GM23248 (cell line): ENCODE results near the gene EP400. TPM values are rescaled to one million over a fixed set of nuclear protein-coding genes. Genes with fewer than 3 reads are reported as not detected.

Experiments
- DNase-seq: peaks from one replicate; pipeline ENCODE4 v3.0.0-alpha.2; 2015
- H2AFZ ChIP-seq: fragments of 200-600 bp; sonication (generic); 2 replicates; pipeline ENCODE4 v1.6.1; 2016; ENCODE audit warnings: antibody characterized with exemption
- H3F3A ChIP-seq: fragments of 200-600 bp; sonication (generic); 2 replicates; pipeline ENCODE4 v1.6.1; 2016; ENCODE audit warnings: mild to moderate bottlenecking, antibody characterized with exemption, mixed run types; ENCODE audit not compliant: insufficient read depth
- H3K27ac ChIP-seq: fragments of 200-600 bp; sonication (generic); 2 replicates; pipeline ENCODE4 v1.5.1; 2016; ENCODE audit warnings: mild to moderate bottlenecking
- H3K27me3 ChIP-seq: fragments of 200-600 bp; sonication (generic); replicated peaks from 2 replicates; pipeline ENCODE4 v1.6.1; 2016; ENCODE audit warnings: mild to moderate bottlenecking; ENCODE audit not compliant: insufficient read depth
- H3K36me3 ChIP-seq: fragments of 200-600 bp; sonication (generic); 2 replicates; pipeline ENCODE4 v1.6.1; 2016; ENCODE audit warnings: low read depth, mild to moderate bottlenecking
- H3K4me1 ChIP-seq: fragments of 200-600 bp; sonication (generic); 2 replicates; pipeline ENCODE4 v1.6.1; 2016; ENCODE audit warnings: mild to moderate bottlenecking; ENCODE audit not compliant: insufficient read depth
- H3K4me2 ChIP-seq: fragments of 200-600 bp; sonication (generic); one replicate; pipeline ENCODE4 v1.6.1; 2016; ENCODE audit warnings: mild to moderate bottlenecking; ENCODE audit not compliant: unreplicated experiment
- H3K4me3 ChIP-seq: fragments of 200-600 bp; sonication (generic); 2 replicates; pipeline ENCODE4 v1.5.1; 2016; ENCODE audit warnings: mild to moderate bottlenecking
- H3K79me2 ChIP-seq: fragments of 200-600 bp; sonication (generic); 2 replicates; pipeline ENCODE4 v1.6.1; 2016; ENCODE audit warnings: mild to moderate bottlenecking; ENCODE audit not compliant: insufficient read depth
- H3K9ac ChIP-seq: fragments of 200-600 bp; sonication (generic); 2 replicates; pipeline ENCODE4 v1.6.1; 2016; ENCODE audit warnings: mild to moderate bottlenecking
- H3K9me2 ChIP-seq: fragments of 200-600 bp; sonication (generic); 2 replicates; pipeline ENCODE4 v1.6.1; 2016; ENCODE audit warnings: mixed run types, mild to moderate bottlenecking, moderate library complexity; ENCODE audit not compliant: insufficient read depth
- H3K9me3 ChIP-seq: fragments of 200-600 bp; sonication (generic); one replicate; pipeline ENCODE4 v1.6.1; 2017; ENCODE audit warnings: low read depth
- H4K20me1 ChIP-seq: fragments of 200-600 bp; sonication (generic); 2 replicates; pipeline ENCODE4 v1.6.0; 2016; ENCODE audit not compliant: insufficient read depth
- EZH2 ChIP-seq: fragments of 200-600 bp; sonication (generic); IDR thresholded peaks from 2 replicates; pipeline ENCODE4 v1.6.1; 2018; ENCODE audit warnings: antibody characterized with exemption, mild to moderate bottlenecking; ENCODE audit not compliant: insufficient read depth, poor library complexity, severe bottlenecking
- EZH2phosphoT487 ChIP-seq: fragments of 200-600 bp; sonication (generic); IDR thresholded peaks from 2 replicates; pipeline ENCODE4 v1.6.1; 2018; ENCODE audit warnings: antibody characterized with exemption, moderate library complexity, mild to moderate bottlenecking, low read depth; ENCODE audit not compliant: insufficient read depth
- WGBS, 2 experiments: methylation state at CpG; one replicate each; pipeline ENCODE4 v1.1.6; 2015 to 2017; ENCODE audit warnings: low lambda C conversion rate in 2 of 2, low coverage in 1 of 2; ENCODE audit errors: missing lambda C conversion rate in 2 of 2; 5-methylcytosine and 5-hydroxymethylcytosine counted together
- in situ Hi-C: fragments of 300-500 bp; cut with MboI; formaldehyde crosslinking; loops from 2 replicates; pipeline ENCODE4 v1.15.0; 2020
- polyA plus RNA-seq: library from polyadenylated mRNA; unstranded; fragments of >200 nt; fragmentation: Nextera tagmentation; extraction: Ambion mirVana; gene quantifications from 2 replicates; pipeline ENCODE4 v1.2.1, GENCODE V29; 2016
- total RNA-seq: library from RNA; depleted of rRNA; stranded (reverse); fragments of >200 nt; shearing (Covaris generic); gene quantifications from 2 replicates; pipeline ENCODE4 v1.2.3, GENCODE V29; 2014

Gene EP400
- total and polyA plus RNA-seq, 2 experiments from 2014 or later, result 8.6 to 9.4 TPM

- in situ Hi-C loops, result no loop called here
- Histone ChIP-seq H3F3A (no peaks in the 10 kb centered on the region), H3K4me3 (no peak overlapping the region), H3K79me2 (no peaks in the 10 kb centered on the region), H3K9ac (no peak overlapping the region), H3K27ac (no peak overlapping the region), H3K9me3 (no peaks in the 10 kb centered on the region), H3K4me1 (no peaks in the 10 kb centered on the region), H3K27me3 (no peaks in the 10 kb centered on the region), H2AFZ (no peak overlapping the region), H4K20me1 (no peaks in the 10 kb centered on the region), H3K36me3 (peaks cover 36% of the 10 kb centered on the region; the same call in 1 of the 2 replicates), H3K9me2 (no peaks in the 10 kb centered on the region), H3K4me2 (no peak overlapping the region)
- WGBS, 2 experiments, result 96 to 97% methylated on average over 14 of the region's 14 CpGs
- no peak for DNase-seq
- no peak for TF ChIP-seq EZH2phosphoT487
- TF ChIP-seq EZH2, result no peak
Observed at GRCh38 chr12:132025526-132025925, 75.8 kb downstream of the EP400 start.

GRCh38 chr12:132026061-132026795 lies 76.5 kb downstream of the EP400 start:
- Histone ChIP-seq H3K4me2 (no peak overlapping the region), H3K9me2 (no peaks in the 10 kb centered on the region), H3K36me3 (peaks cover 43% of the 10 kb centered on the region; the same call in 1 of the 2 replicates), H2AFZ (no peak overlapping the region), H3K27ac (no peak overlapping the region), H3K9me3 (no peaks in the 10 kb centered on the region), H3K79me2 (no peaks in the 10 kb centered on the region), H3K4me1 (no peaks in the 10 kb centered on the region), H3K9ac (no peak overlapping the region), H3F3A (no peaks in the 10 kb centered on the region), H3K4me3 (no peak overlapping the region), H4K20me1 (no peaks in the 10 kb centered on the region), H3K27me3 (no peaks in the 10 kb centered on the region)
- TF ChIP-seq EZH2, result no peak
- no peak for TF ChIP-seq EZH2phosphoT487
- WGBS, 2 experiments, result 94 to 97% methylated on average over 13 of the region's 13 CpGs
- in situ Hi-C loops, result no loop called here
- no peak for DNase-seq

GRCh38 chr12:132026796-132027500 lies 77.2 kb downstream of the EP400 start:
- Histone ChIP-seq H3K4me2 (no peak overlapping the region), H3K9ac (no peak overlapping the region), H3K9me2 (no peaks in the 10 kb centered on the region), H3K4me3 (no peak overlapping the region), H3K79me2 (no peaks in the 10 kb centered on the region), H3K36me3 (peaks cover 41% of the 10 kb centered on the region; the same call in 1 of the 2 replicates), H2AFZ (no peak overlapping the region), H4K20me1 (no peaks in the 10 kb centered on the region), H3K27ac (no peak overlapping the region), H3K9me3 (no peaks in the 10 kb centered on the region), H3K27me3 (no peaks in the 10 kb centered on the region), H3K4me1 (no peaks in the 10 kb centered on the region), H3F3A (no peaks in the 10 kb centered on the region)
- no peak for DNase-seq
- TF ChIP-seq EZH2phosphoT487, result no peak
- TF ChIP-seq EZH2, result no peak
- 93 to 96% methylated on average over 18 of the region's 18 CpGs for WGBS, 2 experiments
- in situ Hi-C loops, result no loop called here

- TF ChIP-seq EZH2, result no peak
- no peak for TF ChIP-seq EZH2phosphoT487
- in situ Hi-C loops, result no loop called here
- H3K36me3 ChIP-seq, result peaks cover 43% of the 10 kb centered on the region; the same call in 1 of the 2 replicates
Observed at GRCh38 chr12:132027636-132028035, 77.9 kb downstream of the EP400 start.

More at GRCh38 chr12:132027636-132028035, 77.9 kb downstream of the EP400 start:
- no peak overlapping the region for H2AFZ ChIP-seq
- DNase-seq, result no peak
- H3K9me2 ChIP-seq, result no peaks in the 10 kb centered on the region
- H3F3A ChIP-seq, result no peaks in the 10 kb centered on the region
- no peaks in the 10 kb centered on the region for H3K4me1 ChIP-seq
- no peak overlapping the region for H3K27ac ChIP-seq
- H3K9me3 ChIP-seq, result no peaks in the 10 kb centered on the region
- no peaks in the 10 kb centered on the region for H4K20me1 ChIP-seq
- no peaks in the 10 kb centered on the region for H3K79me2 ChIP-seq
- H3K27me3 ChIP-seq, result no peaks in the 10 kb centered on the region
- H3K4me2 ChIP-seq, result no peak overlapping the region
- H3K9ac ChIP-seq, result no peak overlapping the region
- no peak overlapping the region for H3K4me3 ChIP-seq
- WGBS, 2 experiments, result 97% methylated on average over 6 of the region's 6 CpGs
